ENCODE measurements around the gene SPEF1. TPM values are rescaled to one million over a fixed set of nuclear protein-coding genes. Genes with fewer than 3 reads are reported as not detected.
A peak's percentile ranks its signal among the peaks of the same experiment; 100 is the strongest.

The SPEF1 gene
- total RNA-seq, 1 donor: under 0.01 TPM

GRCh38 chr20:3735768-3736167 is 45.5 kb downstream of the SPEF1 start:
- H3K4me2 ChIP-seq (ENCODE audit: insufficient read depth, low read length): no peak overlapping the region
- no peak for DNase-seq (ENCODE audit: insufficient read length, low spot score, missing footprints)
- peaks cover 37% of the 10 kb centered on the region for H3K27me3 ChIP-seq (ENCODE audit: insufficient read depth, low read length)
- H4K20me1 ChIP-seq (ENCODE audit: insufficient read depth, low read length): no peaks in the 10 kb centered on the region
- TF ChIP-seq CTCF (IDR thresholded peaks at IDR 0.05; ENCODE audit: extremely low read depth, low read depth, low read length): no peak
- H3K79me2 ChIP-seq (ENCODE audit: insufficient read depth, low read length): no peaks in the 10 kb centered on the region
- H3K9me3 ChIP-seq (ENCODE audit: low read depth, low read length): no peaks in the 10 kb centered on the region
- no peak overlapping the region for H3K27ac ChIP-seq (ENCODE audit: low read depth, low read length)
- no peaks in the 10 kb centered on the region for H3K4me1 ChIP-seq (ENCODE audit: insufficient read depth, low read length)
- no peaks in the 10 kb centered on the region for H3K36me3 ChIP-seq (ENCODE audit: insufficient read depth, low read length)
- no peak overlapping the region for H2AFZ ChIP-seq (ENCODE audit: low read length)
- H3K4me3 ChIP-seq (ENCODE audit: insufficient read depth, low read length): no peak overlapping the region

DNA sequence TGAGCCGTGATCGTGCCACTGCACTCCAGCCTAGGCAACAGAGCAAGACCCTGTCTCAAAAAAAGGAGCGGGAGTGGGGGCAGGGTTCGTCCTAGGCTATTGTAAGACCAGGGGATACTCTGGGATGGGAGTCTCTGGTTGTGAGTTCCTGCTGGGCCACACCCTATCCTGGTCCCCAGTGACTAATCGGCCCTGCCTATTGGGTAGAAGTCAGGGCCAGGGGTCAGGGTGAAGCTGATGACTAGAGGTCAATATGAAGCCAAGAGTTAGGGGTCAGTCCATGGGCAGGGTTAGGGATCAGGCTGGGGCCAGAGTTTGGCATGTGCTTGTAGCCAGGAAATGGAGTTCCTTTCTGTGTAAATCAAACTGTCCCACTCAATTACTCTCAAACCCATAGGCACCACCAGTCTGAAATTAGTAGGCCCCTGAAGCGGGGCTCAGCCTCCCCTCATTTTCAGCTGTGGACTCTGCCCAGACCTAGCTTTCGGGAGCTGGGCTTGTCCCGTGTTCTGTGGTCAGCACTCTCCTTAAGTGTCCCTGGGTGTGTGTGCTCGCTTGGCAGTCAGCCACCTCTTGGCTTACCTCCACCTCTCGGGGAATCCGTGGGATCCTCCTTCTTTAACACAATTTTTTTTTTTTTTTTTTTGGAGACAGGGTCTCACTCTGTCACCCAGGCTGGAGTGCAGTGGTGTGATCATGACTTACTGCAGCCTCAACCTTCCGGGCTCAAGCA is 47.0 kb downstream of the SPEF1 start:
- TF ChIP-seq CTCF (IDR thresholded peaks at IDR 0.05; ENCODE audit: extremely low read depth, low read depth, low read length): no peak

DNA sequence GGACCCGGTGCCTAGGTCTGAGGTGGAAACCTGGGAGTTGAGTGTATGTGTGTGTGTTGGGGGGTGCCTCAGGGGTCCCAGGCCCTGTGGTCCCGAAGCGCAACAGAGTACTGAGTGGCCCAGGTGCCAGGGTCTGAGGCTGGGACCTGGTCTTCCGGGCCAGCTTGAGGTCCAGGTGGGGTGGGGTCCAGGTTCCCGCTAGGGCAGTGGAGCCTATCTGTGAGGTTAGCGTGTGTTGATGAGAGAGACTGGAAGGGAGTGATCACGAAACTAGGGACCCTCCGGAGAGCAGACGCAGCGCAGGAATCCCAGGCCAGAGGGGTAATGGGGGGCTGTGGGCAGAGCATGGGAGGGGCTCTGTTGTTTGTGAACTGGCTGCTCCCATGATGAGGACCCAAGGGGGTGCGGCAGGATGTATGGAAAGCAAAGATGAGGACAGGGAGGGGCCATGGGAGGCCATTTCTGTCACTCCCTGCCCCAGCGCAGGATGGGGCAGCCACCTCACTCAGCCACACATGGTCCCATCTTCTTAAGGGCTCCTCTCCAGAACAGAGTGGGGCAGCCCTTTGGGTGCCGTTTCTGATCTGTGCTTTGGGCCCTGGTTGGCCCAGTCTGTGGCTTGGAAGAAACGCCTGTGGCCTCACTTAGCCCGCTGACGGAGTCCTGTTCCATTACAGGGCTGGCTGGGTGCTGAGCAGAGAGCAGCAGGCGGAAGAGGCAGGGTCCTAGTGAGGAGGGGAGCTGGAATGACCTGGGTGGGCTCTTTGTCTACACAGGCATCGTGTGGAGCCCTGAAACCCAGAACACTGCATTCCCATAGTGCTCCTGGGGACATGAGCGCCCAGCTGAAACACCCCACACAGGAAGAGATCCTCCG is 47.9 kb downstream of the SPEF1 start:
- Histone ChIP-seq H3K36me3 (ENCODE audit: insufficient read depth, low read length) (no peaks in the 10 kb centered on the region), H3K9me3 (ENCODE audit: low read depth, low read length) (no peaks in the 10 kb centered on the region), H3K4me2 (ENCODE audit: insufficient read depth, low read length) (no peak overlapping the region), H3K4me1 (ENCODE audit: insufficient read depth, low read length) (no peaks in the 10 kb centered on the region), H3K27me3 (ENCODE audit: insufficient read depth, low read length) (peaks cover 40% of the 10 kb centered on the region), H3K4me3 (ENCODE audit: insufficient read depth, low read length) (no peak overlapping the region), H4K20me1 (ENCODE audit: insufficient read depth, low read length) (no peaks in the 10 kb centered on the region), H3K79me2 (ENCODE audit: insufficient read depth, low read length) (no peaks in the 10 kb centered on the region), H3K27ac (ENCODE audit: low read depth, low read length) (no peak overlapping the region), H2AFZ (ENCODE audit: low read length) (no peak overlapping the region)
- peak; percentile 57 for DNase-seq (ENCODE audit: insufficient read length, low spot score, missing footprints)
- no peak for TF ChIP-seq CTCF (IDR thresholded peaks at IDR 0.05; ENCODE audit: extremely low read depth, low read depth, low read length)

More for the DNA sequence above, 47.0 kb downstream of the SPEF1 start:
- Histone ChIP-seq H3K4me1 (ENCODE audit: insufficient read depth, low read length) (no peaks in the 10 kb centered on the region), H4K20me1 (ENCODE audit: insufficient read depth, low read length) (no peaks in the 10 kb centered on the region), H3K4me3 (ENCODE audit: insufficient read depth, low read length) (no peak overlapping the region), H3K79me2 (ENCODE audit: insufficient read depth, low read length) (no peaks in the 10 kb centered on the region), H2AFZ (ENCODE audit: low read length) (no peak overlapping the region), H3K27ac (ENCODE audit: low read depth, low read length) (no peak overlapping the region), H3K9me3 (ENCODE audit: low read depth, low read length) (no peaks in the 10 kb centered on the region), H3K27me3 (ENCODE audit: insufficient read depth, low read length) (peaks cover 45% of the 10 kb centered on the region), H3K4me2 (ENCODE audit: insufficient read depth, low read length) (no peak overlapping the region), H3K36me3 (ENCODE audit: insufficient read depth, low read length) (no peaks in the 10 kb centered on the region)
- peak; percentile 56 for DNase-seq (ENCODE audit: insufficient read length, low spot score, missing footprints)
